H9 (cell line): ENCODE results near the gene S100A4. TPM values are rescaled to one million over a fixed set of nuclear protein-coding genes. Genes with fewer than 3 reads are reported as not detected.

Experiments
- DNase-seq: peaks from one replicate; pipeline ENCODE4 v3.0.0-alpha.2; 2017
- H2AFZ ChIP-seq: one replicate; pipeline ENCODE4 v1.6.1; 2013; ENCODE audit warnings: mild to moderate bottlenecking, low read length, control low read depth, moderate library complexity
- H2AK5ac ChIP-seq: 2 replicates; pipeline ENCODE4 v1.6.1; 2013; ENCODE audit warnings: low read length, control low read depth, mixed read lengths; ENCODE audit not compliant: insufficient read length
- H2BK120ac ChIP-seq: one replicate; pipeline ENCODE4 v1.6.1; 2013; ENCODE audit warnings: low read depth, mild to moderate bottlenecking, low read length, control low read depth, inconsistent platforms; ENCODE audit not compliant: poor library complexity, severe bottlenecking
- H2BK12ac ChIP-seq: 2 replicates; pipeline ENCODE4 v1.6.1; 2013; ENCODE audit warnings: low read length, control low read depth, mixed read lengths, low read depth; ENCODE audit not compliant: insufficient read length
- H2BK15ac ChIP-seq: 2 replicates; pipeline ENCODE4 v1.6.1; 2013; ENCODE audit warnings: low read depth, low read length, control low read depth
- H2BK20ac ChIP-seq: one replicate; pipeline ENCODE4 v1.6.1; 2013; ENCODE audit warnings: low read depth, mild to moderate bottlenecking, low read length, control low read depth, inconsistent platforms; ENCODE audit not compliant: poor library complexity, severe bottlenecking
- H2BK5ac ChIP-seq: 2 replicates; pipeline ENCODE4 v1.6.1; 2013; ENCODE audit warnings: low read length, control low read depth, mixed read lengths; ENCODE audit not compliant: insufficient read length
- H3K14ac ChIP-seq: 2 replicates; pipeline ENCODE4 v1.6.1; 2013; ENCODE audit warnings: low read length, control low read depth; ENCODE audit not compliant: insufficient read depth
- H3K18ac ChIP-seq: 2 replicates; pipeline ENCODE4 v1.6.1; 2013; ENCODE audit warnings: low read depth, mild to moderate bottlenecking, mixed read lengths, low read length, control low read depth; ENCODE audit not compliant: insufficient read length
- H3K23ac ChIP-seq: 2 replicates; pipeline ENCODE4 v1.6.1; 2013; ENCODE audit warnings: low read length, control low read depth, mixed read lengths, low read depth; ENCODE audit not compliant: insufficient read length
- H3K23me2 ChIP-seq: 2 replicates; pipeline ENCODE4 v1.6.1; 2013; ENCODE audit warnings: low read depth, mild to moderate bottlenecking, mixed read lengths, low read length, control low read depth; ENCODE audit not compliant: insufficient read length, poor library complexity, severe bottlenecking
- H3K27ac ChIP-seq: 2 replicates; pipeline ENCODE4 v1.5.1; 2013; ENCODE audit warnings: low read length, control low read depth, mixed read lengths, low read depth; ENCODE audit not compliant: insufficient read length
- H3K27me3 ChIP-seq: 2 replicates; pipeline ENCODE4 v1.6.1; 2013; ENCODE audit warnings: low read length, control low read depth, inconsistent platforms; ENCODE audit not compliant: insufficient read depth
- H3K4ac ChIP-seq: 2 replicates; pipeline ENCODE4 v1.6.1; 2013; ENCODE audit warnings: low read depth, mild to moderate bottlenecking, control low read depth, inconsistent platforms, low read length, moderate library complexity
- H3K4me1 ChIP-seq: 2 replicates; pipeline ENCODE4 v1.6.1; 2013; ENCODE audit warnings: low read length, control low read depth, inconsistent platforms; ENCODE audit not compliant: insufficient read depth
- H3K4me2 ChIP-seq: 2 replicates; pipeline ENCODE4 v1.6.1; 2013; ENCODE audit warnings: low read length, control low read depth, mixed read lengths; ENCODE audit not compliant: insufficient read length, insufficient read depth
- H3K56ac ChIP-seq: 2 replicates; pipeline ENCODE4 v1.6.1; 2013; ENCODE audit warnings: low read depth, mild to moderate bottlenecking, mixed read lengths, low read length, control low read depth; ENCODE audit not compliant: insufficient read length
- H3K79me1 ChIP-seq: 2 replicates; pipeline ENCODE4 v1.6.1; 2013; ENCODE audit warnings: low read depth, mild to moderate bottlenecking, moderate library complexity, low read length, control low read depth, inconsistent platforms; ENCODE audit not compliant: insufficient read depth, poor library complexity, severe bottlenecking
- H3K79me2 ChIP-seq: 2 replicates; pipeline ENCODE4 v1.6.1; 2013; ENCODE audit warnings: low read length, control low read depth, inconsistent platforms; ENCODE audit not compliant: insufficient read depth
- H3K9ac ChIP-seq: 2 replicates; pipeline ENCODE4 v1.6.1; 2013; ENCODE audit warnings: low read length, control low read depth, mixed read lengths; ENCODE audit not compliant: insufficient read length; ENCODE audit errors: extremely low read depth
- H3K9me3 ChIP-seq: one replicate; pipeline ENCODE4 v1.6.1; 2013; ENCODE audit warnings: low read depth, low read length, inconsistent platforms; ENCODE audit not compliant: control insufficient read depth
- H3T11ph ChIP-seq: one replicate; pipeline ENCODE4 v1.6.1; 2013; ENCODE audit warnings: mild to moderate bottlenecking, low read length, control low read depth, inconsistent platforms
- H4K20me1 ChIP-seq: one replicate; pipeline ENCODE4 v1.6.1; 2013; ENCODE audit not compliant: control insufficient read depth, insufficient read length, insufficient read depth
- H4K5ac ChIP-seq: 2 replicates; pipeline ENCODE4 v1.6.1; 2013; ENCODE audit warnings: low read depth, mild to moderate bottlenecking, mixed read lengths, low read length, control low read depth; ENCODE audit not compliant: insufficient read length
- H4K8ac ChIP-seq: replicated peaks from 2 replicates; pipeline ENCODE4 v1.6.1; 2013; ENCODE audit warnings: low read length, control low read depth, mixed read lengths, low read depth; ENCODE audit not compliant: insufficient read length
- H4K91ac ChIP-seq: 2 replicates; pipeline ENCODE4 v1.6.1; 2013; ENCODE audit warnings: low read depth, mild to moderate bottlenecking, moderate library complexity, mixed read lengths, low read length, control low read depth; ENCODE audit not compliant: insufficient read length
- H3K27ac Mint-ChIP-seq, 3 experiments: 2 replicates in 2 of 3; 3 replicates in 1 of 3; pipeline ENCODE4 v1.8.0; 2020 to 2021; ENCODE audit warnings: mixed read lengths in 3 of 3, mild to moderate bottlenecking in 1 of 3, moderate library complexity in 1 of 3
- H3K27me3 Mint-ChIP-seq: 2 replicates; pipeline ENCODE4 v1.8.0; 2021; ENCODE audit warnings: low read depth, mild to moderate bottlenecking, moderate library complexity, mixed read lengths
- H3K36me3 Mint-ChIP-seq, 3 experiments: 2 replicates in 2 of 3; 3 replicates in 1 of 3; pipeline ENCODE4 v1.8.0; 2020 to 2021; ENCODE audit warnings: low read depth in 3 of 3, mixed read lengths in 3 of 3; ENCODE audit not compliant: insufficient read depth in 1 of 3
- H3K4me1 Mint-ChIP-seq, 2 experiments: 2 replicates each; pipeline ENCODE4 v1.8.0; 2020; ENCODE audit warnings: mixed read lengths in 2 of 2
- H3K4me3 Mint-ChIP-seq, 2 experiments: 2 replicates in 1 of 2; 3 replicates in 1 of 2; pipeline ENCODE4 v1.8.0; 2020 to 2021; ENCODE audit warnings: mild to moderate bottlenecking in 2 of 2, mixed read lengths in 2 of 2, moderate library complexity in 1 of 2
- H3K9me3 Mint-ChIP-seq, 2 experiments: 2 replicates in 1 of 2; 3 replicates in 1 of 2; pipeline ENCODE4 v1.8.0; 2020; ENCODE audit warnings: mild to moderate bottlenecking in 2 of 2, mixed read lengths in 2 of 2, moderate library complexity in 1 of 2
- WGBS: extraction: QIAGEN DNeasy Blood & Tissue Kit; methylation state at CpG from one replicate; pipeline ENCODE4 v1.1.7; 2013; ENCODE audit warnings: missing lambda C conversion rate, low lambda C conversion rate, mixed read lengths; ENCODE audit not compliant: insufficient read length; ENCODE audit errors: extremely low coverage; 5-methylcytosine and 5-hydroxymethylcytosine counted together
- total RNA-seq: library from RNA; stranded (reverse); gene quantifications from 2 replicates; pipeline ENCODE4 v1.2.1, GENCODE V29; 2021
- TF ChIP-seq, protein P1 (sequence below): fragments of 200-600 bp; sonication (generic); conservative IDR thresholded peaks from 3 replicates; pipeline ENCODE4 v1.8.0; 2021; ENCODE audit warnings: antibody characterized with exemption, mild to moderate bottlenecking

S100A4 gene
- total RNA-seq, 1 experiment from 2014 or later, result 9.0 TPM

DNA sequence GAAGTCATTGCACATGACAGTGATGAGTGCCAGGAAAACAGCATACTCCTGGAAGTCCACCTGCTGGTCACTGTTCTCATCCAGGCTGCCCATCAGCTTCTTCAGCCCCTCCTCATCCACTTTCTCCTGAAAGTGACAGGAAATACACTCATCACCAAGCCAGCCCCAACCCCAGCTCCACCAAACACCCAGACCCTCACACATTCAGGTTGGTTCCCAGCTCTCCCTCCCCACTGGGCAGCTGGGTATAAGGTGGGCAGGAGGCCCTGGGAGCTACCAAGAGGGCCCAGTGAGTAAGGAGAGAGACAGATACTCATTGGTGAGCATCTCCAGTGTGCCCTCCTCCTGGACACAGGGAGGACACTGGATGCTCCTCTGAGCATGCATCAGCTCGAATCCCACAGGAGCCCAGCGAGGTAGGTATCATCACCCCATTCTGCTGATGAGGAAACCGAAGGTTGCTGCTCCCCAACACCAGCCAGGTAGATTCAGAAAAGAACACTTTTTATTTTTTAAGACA lies 15.9 kb upstream of the S100A4 start:
- H3K23ac ChIP-seq, result no peak overlapping the region
- H3K9ac ChIP-seq, result no peak overlapping the region
- no peak overlapping the region for H4K5ac ChIP-seq
- TF ChIP-seq, protein P1, sequence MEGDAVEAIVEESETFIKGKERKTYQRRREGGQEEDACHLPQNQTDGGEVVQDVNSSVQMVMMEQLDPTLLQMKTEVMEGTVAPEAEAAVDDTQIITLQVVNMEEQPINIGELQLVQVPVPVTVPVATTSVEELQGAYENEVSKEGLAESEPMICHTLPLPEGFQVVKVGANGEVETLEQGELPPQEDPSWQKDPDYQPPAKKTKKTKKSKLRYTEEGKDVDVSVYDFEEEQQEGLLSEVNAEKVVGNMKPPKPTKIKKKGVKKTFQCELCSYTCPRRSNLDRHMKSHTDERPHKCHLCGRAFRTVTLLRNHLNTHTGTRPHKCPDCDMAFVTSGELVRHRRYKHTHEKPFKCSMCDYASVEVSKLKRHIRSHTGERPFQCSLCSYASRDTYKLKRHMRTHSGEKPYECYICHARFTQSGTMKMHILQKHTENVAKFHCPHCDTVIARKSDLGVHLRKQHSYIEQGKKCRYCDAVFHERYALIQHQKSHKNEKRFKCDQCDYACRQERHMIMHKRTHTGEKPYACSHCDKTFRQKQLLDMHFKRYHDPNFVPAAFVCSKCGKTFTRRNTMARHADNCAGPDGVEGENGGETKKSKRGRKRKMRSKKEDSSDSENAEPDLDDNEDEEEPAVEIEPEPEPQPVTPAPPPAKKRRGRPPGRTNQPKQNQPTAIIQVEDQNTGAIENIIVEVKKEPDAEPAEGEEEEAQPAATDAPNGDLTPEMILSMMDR, result no peak
- no peak overlapping the region for H2AFZ ChIP-seq
- Mint-ChIP-seq H3K27me3 (no peaks in the 10 kb centered on the region), H3K36me3 (no peaks in the 10 kb centered on the region), H3K27ac (no peak overlapping the region), H3K4me1 (peaks cover 9 to 11% of the 10 kb centered on the region in 2 experiments), H3K4me3 (no peak overlapping the region), H3K9me3 (no peaks in the 10 kb centered on the region)
- H4K8ac ChIP-seq, result no peak overlapping the region
- no peak overlapping the region for H2BK5ac ChIP-seq
- H3K56ac ChIP-seq, result no peak overlapping the region
- no peak overlapping the region for H3K14ac ChIP-seq
- no peak overlapping the region for H2BK20ac ChIP-seq
- H2AK5ac ChIP-seq, result no peak overlapping the region
- H3K9me3 ChIP-seq, result no peaks in the 10 kb centered on the region
- no peak overlapping the region for H2BK15ac ChIP-seq
- no CpG with 5 or more reads among the region's 3 CpGs for WGBS
- no peaks in the 10 kb centered on the region for H3K27me3 ChIP-seq
- H3K79me1 ChIP-seq, result no peaks in the 10 kb centered on the region
- no peak overlapping the region for H3T11ph ChIP-seq
- no peak overlapping the region for H3K27ac ChIP-seq
- no peaks in the 10 kb centered on the region for H3K79me2 ChIP-seq
- H2BK12ac ChIP-seq, result no peak overlapping the region
- H3K4me1 ChIP-seq, result peaks cover 3% of the 10 kb centered on the region; the same call in 1 of the 2 replicates
- DNase-seq, result no peak
- H4K91ac ChIP-seq, result no peak overlapping the region
- H3K4me2 ChIP-seq, result no peak overlapping the region
- H3K23me2 ChIP-seq, result no peaks in the 10 kb centered on the region
- no peak overlapping the region for H3K4ac ChIP-seq
- no peak overlapping the region for H2BK120ac ChIP-seq
- no peak overlapping the region for H3K18ac ChIP-seq
- no peaks in the 10 kb centered on the region for H4K20me1 ChIP-seq
